ENCODE results near the gene MUC4. TPM values are rescaled to one million over a fixed set of nuclear protein-coding genes. Genes with fewer than 3 reads are reported as not detected.

MUC4 gene
- total and polyA plus RNA-seq, 2 donors: 0.14 to 1.3 TPM

GRCh38 chr3:195815169-195815771, 3.5 kb upstream of the MUC4 start:
- H3K27me3 ChIP-seq (ENCODE audit: control insufficient read depth in 2 of 2, insufficient read depth in 1 of 2, low read length in 1 of 2): peaks cover 0 to 17% of the 10 kb centered on the region in 2 donors
- WGBS: 83% methylated on average over 18 of the region's 18 CpGs

GRCh38 chr3:195813916-195814640, 2.3 kb upstream of the MUC4 start:
- Histone ChIP-seq H3K36me3 (ENCODE audit: control insufficient read depth in 2 of 2, insufficient read depth in 2 of 2, low read length in 1 of 2) (no peaks in the 10 kb centered on the region), H3K4me1 (ENCODE audit: control insufficient read depth in 2 of 2, insufficient read depth in 2 of 2, low read length in 2 of 2) (no peaks in the 10 kb centered on the region), H3K27me3 (ENCODE audit: control insufficient read depth in 2 of 2, insufficient read depth in 1 of 2, low read length in 1 of 2) (peaks cover 0 to 17% of the 10 kb centered on the region in 2 donors), H3K9me3 (ENCODE audit: control insufficient read depth in 2 of 2, insufficient read depth in 1 of 2, low read length in 1 of 2) (peaks cover 0 to 12% of the 10 kb centered on the region in 2 donors), H3K4me3 (ENCODE audit: low read length in 2 of 2) (no peak overlapping the region), H3K27ac (ENCODE audit: low read depth in 1 of 2, low read length in 1 of 2) (no peak overlapping the region)
- WGBS: 97% methylated on average over 24 of the region's 24 CpGs
- DNase-seq (ENCODE audit: low read depth in 6 of 9, low spot score in 9 of 9): no peak

More at GRCh38 chr3:195815169-195815771, 3.5 kb upstream of the MUC4 start:
- Histone ChIP-seq H3K4me3 (ENCODE audit: low read length in 2 of 2) (no peak overlapping the region), H3K36me3 (ENCODE audit: control insufficient read depth in 2 of 2, insufficient read depth in 2 of 2, low read length in 1 of 2) (no peaks in the 10 kb centered on the region), H3K27ac (ENCODE audit: low read depth in 1 of 2, low read length in 1 of 2) (no peak overlapping the region), H3K9me3 (ENCODE audit: control insufficient read depth in 2 of 2, insufficient read depth in 1 of 2, low read length in 1 of 2) (peaks cover 0 to 12% of the 10 kb centered on the region in 2 donors), H3K4me1 (ENCODE audit: control insufficient read depth in 2 of 2, insufficient read depth in 2 of 2, low read length in 2 of 2) (no peaks in the 10 kb centered on the region)
- DNase-seq (ENCODE audit: low read depth in 6 of 9, low spot score in 9 of 9): no peak

GRCh38 chr3:195812366-195812765, 637 bp upstream of the MUC4 start:
- Histone ChIP-seq H3K4me3 (ENCODE audit: low read length in 2 of 2) (no peak overlapping the region), H3K36me3 (ENCODE audit: control insufficient read depth in 2 of 2, insufficient read depth in 2 of 2, low read length in 1 of 2) (no peaks in the 10 kb centered on the region), H3K9me3 (ENCODE audit: control insufficient read depth in 2 of 2, insufficient read depth in 1 of 2, low read length in 1 of 2) (peaks cover 0 to 6% of the 10 kb centered on the region in 2 donors), H3K27ac (ENCODE audit: low read depth in 1 of 2, low read length in 1 of 2) (no peak overlapping the region), H3K4me1 (ENCODE audit: control insufficient read depth in 2 of 2, insufficient read depth in 2 of 2, low read length in 2 of 2) (peaks cover 0 to 14% of the 10 kb centered on the region in 2 donors), H3K27me3 (ENCODE audit: control insufficient read depth in 2 of 2, insufficient read depth in 1 of 2, low read length in 1 of 2) (peaks cover 0 to 17% of the 10 kb centered on the region in 2 donors)
- DNase-seq (ENCODE audit: low read depth in 6 of 9, low spot score in 9 of 9): no peak
- 94% methylated on average over 20 of the region's 20 CpGs for WGBS

- peaks cover 0 to 17% of the 10 kb centered on the region in 2 donors for H3K27me3 ChIP-seq (ENCODE audit: control insufficient read depth in 2 of 2, insufficient read depth in 1 of 2, low read length in 1 of 2)
- no peak for DNase-seq (ENCODE audit: low read depth in 6 of 9, low spot score in 9 of 9)
- H3K4me1 ChIP-seq (ENCODE audit: control insufficient read depth in 2 of 2, insufficient read depth in 2 of 2, low read length in 2 of 2): peaks cover 3 to 29% of the 10 kb centered on the region in 2 donors
- peaks cover 0 to 3% of the 10 kb centered on the region in 2 donors for H3K9me3 ChIP-seq (ENCODE audit: control insufficient read depth in 2 of 2, insufficient read depth in 1 of 2, low read length in 1 of 2)
- 98% methylated on average over 19 of the region's 19 CpGs for WGBS
- no peak overlapping the region for H3K27ac ChIP-seq (ENCODE audit: low read depth in 1 of 2, low read length in 1 of 2)
- H3K4me3 ChIP-seq (ENCODE audit: low read length in 2 of 2): no peak overlapping the region
- no peaks in the 10 kb centered on the region for H3K36me3 ChIP-seq (ENCODE audit: control insufficient read depth in 2 of 2, insufficient read depth in 2 of 2, low read length in 1 of 2)
These were observed 1.3 kb downstream of the MUC4 start for GRCh38 chr3:195810455-195810845.

- Histone ChIP-seq H3K4me1 (ENCODE audit: control insufficient read depth in 2 of 2, insufficient read depth in 2 of 2, low read length in 2 of 2) (peaks cover 4 to 35% of the 10 kb centered on the region in 2 donors), H3K27ac (ENCODE audit: low read depth in 1 of 2, low read length in 1 of 2) (no peak overlapping the region), H3K9me3 (ENCODE audit: control insufficient read depth in 2 of 2, insufficient read depth in 1 of 2, low read length in 1 of 2) (peaks cover 0 to 3% of the 10 kb centered on the region in 2 donors), H3K4me3 (ENCODE audit: low read length in 2 of 2) (no peak overlapping the region), H3K27me3 (ENCODE audit: control insufficient read depth in 2 of 2, insufficient read depth in 1 of 2, low read length in 1 of 2) (peaks cover 0 to 17% of the 10 kb centered on the region in 2 donors), H3K36me3 (ENCODE audit: control insufficient read depth in 2 of 2, insufficient read depth in 2 of 2, low read length in 1 of 2) (no peaks in the 10 kb centered on the region)
- no peak for DNase-seq (ENCODE audit: low read depth in 6 of 9, low spot score in 9 of 9)
- WGBS: 95% methylated on average over 22 of the region's 22 CpGs
These were observed 1.8 kb downstream of the MUC4 start for GRCh38 chr3:195809796-195810454.

- Histone ChIP-seq H3K4me1 (ENCODE audit: control insufficient read depth in 2 of 2, insufficient read depth in 2 of 2, low read length in 2 of 2) (peaks cover 9 to 40% of the 10 kb centered on the region in 2 donors), H3K4me3 (ENCODE audit: low read length in 2 of 2) (no peak overlapping the region), H3K27ac (ENCODE audit: low read depth in 1 of 2, low read length in 1 of 2) (no peak overlapping the region), H3K36me3 (ENCODE audit: control insufficient read depth in 2 of 2, insufficient read depth in 2 of 2, low read length in 1 of 2) (no peaks in the 10 kb centered on the region), H3K27me3 (ENCODE audit: control insufficient read depth in 2 of 2, insufficient read depth in 1 of 2, low read length in 1 of 2) (peaks cover 0 to 19% of the 10 kb centered on the region in 2 donors), H3K9me3 (ENCODE audit: control insufficient read depth in 2 of 2, insufficient read depth in 1 of 2, low read length in 1 of 2) (peaks cover 0 to 3% of the 10 kb centered on the region in 2 donors)
- no peak for DNase-seq (ENCODE audit: low read depth in 6 of 9, low spot score in 9 of 9)
- 94% methylated on average over 17 of the region's 17 CpGs for WGBS
These were observed 2.4 kb downstream of the MUC4 start for GRCh38 chr3:195809291-195809785.

- Histone ChIP-seq H3K27ac (ENCODE audit: low read depth in 1 of 2, low read length in 1 of 2) (no peak overlapping the region), H3K27me3 (ENCODE audit: control insufficient read depth in 2 of 2, insufficient read depth in 1 of 2, low read length in 1 of 2) (peaks cover 0 to 19% of the 10 kb centered on the region in 2 donors), H3K36me3 (ENCODE audit: control insufficient read depth in 2 of 2, insufficient read depth in 2 of 2, low read length in 1 of 2) (no peaks in the 10 kb centered on the region), H3K4me3 (ENCODE audit: low read length in 2 of 2) (no peak overlapping the region), H3K4me1 (ENCODE audit: control insufficient read depth in 2 of 2, insufficient read depth in 2 of 2, low read length in 2 of 2) (peaks cover 15 to 46% of the 10 kb centered on the region in 2 donors), H3K9me3 (ENCODE audit: control insufficient read depth in 2 of 2, insufficient read depth in 1 of 2, low read length in 1 of 2) (peaks cover 0 to 3% of the 10 kb centered on the region in 2 donors)
- WGBS: 98% methylated on average over 11 of the region's 11 CpGs
- DNase-seq (ENCODE audit: low read depth in 6 of 9, low spot score in 9 of 9): no peak
These were observed 2.9 kb downstream of the MUC4 start for GRCh38 chr3:195808741-195809290.

- no peak for DNase-seq (ENCODE audit: low read depth in 6 of 9, low spot score in 9 of 9)
- H3K27me3 ChIP-seq (ENCODE audit: control insufficient read depth in 2 of 2, insufficient read depth in 1 of 2, low read length in 1 of 2): peaks cover 0 to 18% of the 10 kb centered on the region in 2 donors
- no peaks in the 10 kb centered on the region for H3K36me3 ChIP-seq (ENCODE audit: control insufficient read depth in 2 of 2, insufficient read depth in 2 of 2, low read length in 1 of 2)
- H3K27ac ChIP-seq (ENCODE audit: low read depth in 1 of 2, low read length in 1 of 2): no peak overlapping the region
- H3K9me3 ChIP-seq (ENCODE audit: control insufficient read depth in 2 of 2, insufficient read depth in 1 of 2, low read length in 1 of 2): peaks cover 0 to 3% of the 10 kb centered on the region in 2 donors
- no peak overlapping the region for H3K4me3 ChIP-seq (ENCODE audit: low read length in 2 of 2)
- H3K4me1 ChIP-seq (ENCODE audit: control insufficient read depth in 2 of 2, insufficient read depth in 2 of 2, low read length in 2 of 2): peaks cover 24 to 57% of the 10 kb centered on the region in 2 donors
- 81% methylated on average over 15 of the region's 15 CpGs for WGBS
These were observed 4.0 kb downstream of the MUC4 start for GRCh38 chr3:195807681-195808121.

All from thymus (tissue), 11 donors.